ENCODE data around the gene ZFYVE21.

ZFYVE21 gene

DNA sequence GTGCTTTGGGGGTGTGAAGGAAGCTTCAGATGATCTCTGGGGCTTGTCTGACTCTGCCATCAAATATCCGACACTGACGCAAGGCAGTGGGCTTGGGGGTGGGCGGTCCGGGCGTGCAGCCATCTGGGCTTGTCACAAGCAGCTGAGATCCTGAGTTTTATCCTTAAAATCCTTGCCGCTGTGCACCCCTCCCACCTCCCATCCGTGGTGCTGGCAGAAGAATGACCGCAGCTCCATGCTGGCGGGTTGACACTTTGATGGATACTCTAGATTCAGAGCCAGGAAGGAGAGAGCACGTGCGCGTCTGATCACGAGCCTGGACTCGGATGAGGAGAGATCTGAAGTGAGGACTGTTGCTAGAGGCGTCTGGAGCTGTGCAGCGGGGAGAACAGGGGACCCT, 3.0 kb downstream of the ZFYVE21 start:
- no peak overlapping the region for H3K4me3 ChIP-seq (ENCODE audit: low read depth, low read length)
- DNase-seq (ENCODE audit: low read depth), result peak; percentile 59

GRCh38 chr14:103719751-103720150, 4.1 kb downstream of the ZFYVE21 start:
- DNase-seq (ENCODE audit: low read depth), result no peak
- H3K4me3 ChIP-seq (ENCODE audit: low read depth, low read length), result no peak overlapping the region

GRCh38 chr14:103721334-103722120, 5.9 kb downstream of the ZFYVE21 start:
- DNase-seq (ENCODE audit: low read depth), result no peak
- H3K4me3 ChIP-seq (ENCODE audit: low read depth, low read length), result no peak overlapping the region

- DNase-seq (ENCODE audit: low read depth), result no peak
Observed at GRCh38 chr14:103723748-103724081, 8.1 kb downstream of the ZFYVE21 start.

DNA sequence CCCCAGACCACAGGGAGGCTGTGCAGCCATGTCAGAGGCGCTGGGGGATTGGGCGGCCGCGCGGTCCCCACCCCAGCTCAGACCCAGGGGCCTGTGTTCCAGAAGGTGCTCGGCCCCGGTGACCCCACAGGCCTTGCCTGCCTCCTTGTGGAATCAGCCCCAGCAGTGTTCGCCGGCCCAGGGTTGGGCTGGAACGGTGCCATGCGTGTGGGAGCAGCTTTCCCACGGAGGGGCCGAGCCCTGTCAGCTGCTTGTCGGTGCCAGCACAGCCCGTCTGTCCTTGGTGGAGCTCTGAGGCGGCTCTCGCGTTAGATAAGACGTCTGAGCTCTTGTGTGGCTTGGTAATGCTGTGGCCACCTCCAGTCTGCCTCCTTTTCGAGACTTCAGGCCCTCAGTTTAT, 8.5 kb downstream of the ZFYVE21 start:
- no peak for DNase-seq (ENCODE audit: low read depth)
- no peak overlapping the region for H3K4me3 ChIP-seq (ENCODE audit: low read depth, low read length)

More at GRCh38 chr14:103723748-103724081, 8.1 kb downstream of the ZFYVE21 start:
- no peak overlapping the region for H3K4me3 ChIP-seq (ENCODE audit: low read depth, low read length)

GRCh38 chr14:103725001-103725682, 9.5 kb downstream of the ZFYVE21 start:
- DNase-seq (ENCODE audit: low read depth), result no peak
- H3K4me3 ChIP-seq (ENCODE audit: low read depth, low read length), result no peak overlapping the region

GRCh38 chr14:103725739-103726395, 10.3 kb downstream of the ZFYVE21 start:
- H3K4me3 ChIP-seq (ENCODE audit: low read depth, low read length), result no peak overlapping the region
- DNase-seq (ENCODE audit: low read depth), result no peak

- no peak overlapping the region for H3K4me3 ChIP-seq (ENCODE audit: low read depth, low read length)
- DNase-seq (ENCODE audit: low read depth), result no peak
Observed at GRCh38 chr14:103726474-103726873, 10.9 kb downstream of the ZFYVE21 start.

GRCh38 chr14:103727313-103727980, 11.8 kb downstream of the ZFYVE21 start:
- no peak overlapping the region for H3K4me3 ChIP-seq (ENCODE audit: low read depth, low read length)
- DNase-seq (ENCODE audit: low read depth), result no peak

GRCh38 chr14:103728141-103728540, 12.5 kb downstream of the ZFYVE21 start:
- no peak for DNase-seq (ENCODE audit: low read depth)
- no peak overlapping the region for H3K4me3 ChIP-seq (ENCODE audit: low read depth, low read length)

DNA sequence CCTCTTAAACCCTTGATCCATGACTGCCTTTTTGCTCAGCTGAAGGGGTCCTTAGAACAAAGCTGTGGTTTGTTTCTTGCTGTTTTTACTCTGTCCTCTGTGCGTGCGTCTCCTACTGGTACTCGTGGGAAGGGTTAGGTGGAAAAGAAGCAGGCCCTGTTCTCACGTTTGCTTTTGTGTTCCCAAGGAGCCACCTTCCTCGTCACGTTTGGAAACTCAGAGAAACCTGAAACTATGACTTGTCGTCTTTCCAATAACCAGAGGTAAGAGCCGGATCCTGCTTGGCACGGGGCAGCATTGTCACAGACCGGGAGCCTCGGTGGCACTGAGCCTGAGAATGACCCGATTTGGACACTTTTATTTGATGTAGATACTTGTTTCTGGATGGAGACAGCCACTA, 13.1 kb downstream of the ZFYVE21 start:
- DNase-seq (ENCODE audit: low read depth), result no peak
- no peak overlapping the region for H3K4me3 ChIP-seq (ENCODE audit: low read depth, low read length)

DNA sequence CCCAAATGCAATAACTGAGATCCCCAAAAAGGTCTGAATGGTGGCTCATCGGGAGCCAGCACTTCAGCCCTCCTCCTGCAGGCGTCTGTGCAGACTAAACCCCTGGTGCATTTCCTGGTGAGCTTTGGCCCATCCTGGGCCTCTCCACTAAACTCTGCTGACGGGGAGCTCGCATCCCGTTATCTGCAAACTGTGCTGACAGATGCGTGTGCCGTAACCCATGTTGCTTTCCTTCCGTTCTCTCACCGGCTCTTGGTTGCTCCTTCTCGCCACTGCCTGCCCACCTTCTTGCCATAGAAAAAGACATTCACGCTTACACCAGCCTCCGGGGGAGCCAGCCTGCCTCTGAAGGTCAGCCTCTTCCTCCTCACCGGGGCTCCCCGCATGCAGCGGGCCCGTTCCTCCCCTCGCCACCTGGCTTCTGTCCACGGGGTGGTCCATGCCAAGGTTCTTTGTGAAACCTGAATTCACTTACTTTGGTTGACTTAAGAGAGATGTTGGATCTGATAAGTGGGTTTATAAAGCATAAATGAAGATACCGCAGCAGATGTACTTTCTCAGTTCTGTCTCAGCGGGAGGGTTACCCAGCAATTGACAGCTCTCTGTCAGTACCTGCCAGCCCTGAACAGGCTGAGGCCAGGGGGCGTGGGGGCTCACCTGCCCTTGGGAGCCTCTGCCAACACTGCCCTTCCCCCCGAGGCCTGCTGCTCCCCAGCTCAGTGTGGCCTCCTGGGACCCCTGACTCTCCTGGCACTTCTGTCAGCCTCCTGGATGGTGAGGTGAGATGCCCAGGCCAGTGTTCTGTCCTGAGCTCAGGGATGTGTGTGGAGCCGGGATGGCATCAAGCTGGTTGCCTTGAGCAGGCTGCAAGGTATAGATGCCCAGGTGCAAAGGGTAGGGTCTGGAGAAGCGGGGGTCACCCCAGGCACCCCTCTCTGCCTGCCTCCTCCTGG, 14.2 kb downstream of the ZFYVE21 start:
- no peak for DNase-seq (ENCODE audit: low read depth)

GRCh38 chr14:103730490-103731035, 15.0 kb downstream of the ZFYVE21 start:
- H3K4me3 ChIP-seq (ENCODE audit: low read depth, low read length), result no peak overlapping the region
- no peak for DNase-seq (ENCODE audit: low read depth)

More for the DNA sequence above, 14.2 kb downstream of the ZFYVE21 start:
- H3K4me3 ChIP-seq (ENCODE audit: low read depth, low read length), result no peak overlapping the region

DNA sequence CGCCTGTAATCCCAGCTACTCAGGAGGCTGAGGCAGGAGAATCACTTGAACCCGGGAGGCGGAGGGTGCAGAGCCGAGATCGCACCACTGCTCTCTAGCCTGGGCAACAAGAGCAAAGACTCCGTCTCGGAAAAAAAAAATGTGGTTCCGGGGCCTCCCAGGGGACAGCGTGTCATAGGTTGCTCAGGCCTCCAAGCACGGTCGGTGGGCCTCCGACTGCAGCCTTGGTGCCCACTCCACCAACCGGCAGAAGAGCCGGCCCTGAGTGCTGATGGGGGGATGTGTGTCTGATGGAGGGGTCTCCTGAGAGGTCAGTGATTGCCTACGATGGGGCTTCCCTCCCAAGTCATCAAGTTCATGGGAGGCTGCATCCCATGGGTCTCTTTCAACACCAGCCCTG, 15.9 kb downstream of the ZFYVE21 start:
- H3K4me3 ChIP-seq (ENCODE audit: low read depth, low read length), result no peak overlapping the region
- no peak for DNase-seq (ENCODE audit: low read depth)

DNA sequence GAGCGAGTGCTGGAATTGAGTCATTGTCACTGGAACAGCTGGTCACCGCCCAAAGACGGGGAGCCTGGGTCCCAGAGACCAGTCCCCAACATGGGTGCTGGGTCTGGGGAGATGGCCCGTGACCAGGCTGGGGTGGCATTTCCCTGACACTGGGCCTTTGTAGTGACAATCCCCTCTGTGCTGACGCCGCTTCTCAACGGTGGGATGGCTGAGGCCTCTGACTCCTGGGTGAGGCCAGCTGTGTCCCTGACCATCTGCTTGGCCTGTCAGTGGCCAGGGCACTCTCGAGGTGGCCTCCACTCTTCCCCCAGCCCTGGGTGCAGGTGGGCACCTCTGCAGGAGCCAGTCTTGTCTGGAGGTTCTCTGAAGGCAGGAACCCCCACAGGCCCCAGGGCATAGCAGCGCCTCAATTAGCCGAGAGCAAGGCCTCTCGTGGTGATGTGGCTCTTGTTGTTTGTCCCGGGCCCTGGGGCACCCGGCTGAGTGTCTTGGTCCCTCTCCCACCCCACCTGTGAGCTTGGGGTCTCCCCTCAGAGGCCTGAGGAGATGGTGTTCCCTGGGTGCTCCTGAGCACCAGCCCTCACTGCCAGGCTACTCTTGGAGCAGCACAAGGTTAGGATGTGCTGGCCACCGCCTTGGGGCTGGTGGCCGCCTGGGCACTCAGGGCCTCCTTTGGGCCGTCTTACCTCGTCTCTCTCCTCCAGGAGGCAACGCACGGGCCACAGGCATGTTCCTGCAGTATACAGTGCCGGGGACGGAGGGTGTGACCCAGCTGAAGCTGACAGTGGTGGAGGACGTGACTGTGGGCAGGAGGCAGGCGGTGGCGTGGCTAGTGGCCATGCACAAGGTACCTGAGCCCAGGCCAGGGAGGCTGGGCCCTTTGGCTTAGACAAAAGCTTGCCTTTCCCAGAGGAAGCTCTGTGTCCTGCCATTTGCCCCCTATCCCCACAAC, 16.6 kb downstream of the ZFYVE21 start:
- no peak for DNase-seq (ENCODE audit: low read depth)
- no peak overlapping the region for H3K4me3 ChIP-seq (ENCODE audit: low read depth, low read length)

DNA sequence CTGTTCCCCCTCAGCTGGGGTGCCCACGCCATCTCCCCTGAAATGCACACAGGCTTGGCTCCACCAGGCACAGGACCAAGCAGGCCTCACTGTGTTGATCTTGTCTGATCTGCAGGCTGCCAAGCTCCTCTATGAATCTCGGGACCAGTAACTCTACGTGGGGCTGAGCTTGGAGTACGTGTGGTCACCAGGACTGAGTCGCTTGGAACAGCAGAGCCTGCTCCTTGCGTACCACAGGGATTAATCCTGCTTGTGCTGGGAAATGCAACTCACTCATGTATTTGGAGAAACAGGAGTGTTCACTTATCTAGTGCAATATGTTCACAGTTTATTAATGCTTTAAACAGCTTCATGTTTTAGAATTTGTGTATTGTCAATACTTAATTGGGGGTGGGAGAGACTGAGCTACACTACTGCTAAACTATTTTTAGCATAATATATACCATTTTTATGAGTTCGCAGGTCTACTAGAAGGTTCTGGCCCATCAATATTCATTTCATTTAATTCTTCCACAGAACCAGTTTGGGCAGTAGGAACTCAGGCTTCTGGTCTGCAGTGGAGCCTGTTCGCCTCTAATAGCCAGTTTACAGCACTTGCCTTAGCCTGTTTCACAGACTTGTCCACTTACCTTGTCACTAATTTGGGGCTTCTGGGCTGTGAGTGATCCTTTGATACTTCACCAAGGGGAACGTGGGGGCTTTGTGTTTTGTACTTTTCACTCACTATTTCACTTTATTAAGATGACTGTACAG, 17.4 kb downstream of the ZFYVE21 start:
- DNase-seq (ENCODE audit: low read depth), result no peak
- H3K4me3 ChIP-seq (ENCODE audit: low read depth, low read length), result no peak overlapping the region

GRCh38 chr14:103733651-103734050, 18.0 kb downstream of the ZFYVE21 start:
- H3K4me3 ChIP-seq (ENCODE audit: low read depth, low read length), result no peak overlapping the region
- no peak for DNase-seq (ENCODE audit: low read depth)

All from skeletal muscle cell (primary cell).